ENCODE measurements around the gene FSTL4.

The FSTL4 gene

GRCh38 chr5:133610489-133611356, 1.6 kb downstream of the FSTL4 start:
- DNase-seq (ENCODE audit: low read depth in 2 of 2): no peak

GRCh38 chr5:133607451-133607850, 4.9 kb downstream of the FSTL4 start:
- DNase-seq (ENCODE audit: low read depth in 2 of 2): no peak

GRCh38 chr5:133606835-133607234, 5.5 kb downstream of the FSTL4 start:
- DNase-seq (ENCODE audit: low read depth in 2 of 2): no peak

GRCh38 chr5:133605323-133605722, 7.0 kb downstream of the FSTL4 start:
- DNase-seq (ENCODE audit: low read depth in 2 of 2): no peak

DNA sequence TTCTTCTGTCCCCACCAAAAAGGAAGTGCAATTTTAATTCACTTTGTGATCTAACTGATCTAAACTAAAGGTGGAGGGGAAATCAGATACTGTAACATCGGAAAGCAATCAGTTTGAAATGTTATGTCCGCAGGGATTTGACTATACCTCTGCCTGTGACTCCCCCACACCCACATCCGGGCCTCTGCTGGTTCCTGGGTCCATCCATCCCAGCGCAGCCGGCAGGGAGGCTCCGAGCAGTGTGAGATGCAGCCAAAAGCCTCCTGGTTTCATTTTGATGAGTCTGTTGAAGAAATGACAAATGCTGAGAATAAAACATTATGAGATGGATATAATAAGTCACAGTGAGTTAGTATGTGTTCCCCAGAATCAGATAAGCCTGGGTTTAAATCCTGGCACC, 8.6 kb downstream of the FSTL4 start:
- DNase-seq (ENCODE audit: low read depth in 2 of 2): no peak

DNA sequence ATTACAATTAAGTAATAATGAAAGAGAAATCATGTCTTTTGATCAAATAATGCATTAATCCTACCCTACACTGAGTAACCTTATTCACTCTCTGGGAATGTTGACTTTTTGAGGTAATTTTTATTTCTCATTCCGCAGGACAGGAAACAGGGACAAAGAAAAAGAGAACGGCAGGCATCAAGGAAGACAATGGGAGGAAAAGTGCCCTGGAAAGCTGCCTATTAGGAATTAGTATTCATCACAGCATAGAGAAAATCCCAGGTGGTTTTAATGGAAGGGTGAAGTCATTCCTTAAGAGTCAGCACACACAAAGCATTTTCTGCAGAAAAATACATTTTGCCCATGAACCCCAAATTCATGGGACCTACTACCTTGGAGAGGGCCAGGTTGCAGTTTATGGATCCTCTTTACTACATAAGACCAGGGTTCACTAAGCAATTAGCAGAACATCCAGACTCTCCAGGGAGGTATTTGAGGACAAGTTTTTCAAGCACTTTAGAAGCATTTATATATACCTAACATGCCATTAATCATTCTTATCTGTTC, 9.4 kb downstream of the FSTL4 start:
- DNase-seq (ENCODE audit: low read depth in 2 of 2): no peak

GRCh38 chr5:133599600-133599999, 12.7 kb downstream of the FSTL4 start:
- no peak for DNase-seq (ENCODE audit: low read depth in 2 of 2)

DNA sequence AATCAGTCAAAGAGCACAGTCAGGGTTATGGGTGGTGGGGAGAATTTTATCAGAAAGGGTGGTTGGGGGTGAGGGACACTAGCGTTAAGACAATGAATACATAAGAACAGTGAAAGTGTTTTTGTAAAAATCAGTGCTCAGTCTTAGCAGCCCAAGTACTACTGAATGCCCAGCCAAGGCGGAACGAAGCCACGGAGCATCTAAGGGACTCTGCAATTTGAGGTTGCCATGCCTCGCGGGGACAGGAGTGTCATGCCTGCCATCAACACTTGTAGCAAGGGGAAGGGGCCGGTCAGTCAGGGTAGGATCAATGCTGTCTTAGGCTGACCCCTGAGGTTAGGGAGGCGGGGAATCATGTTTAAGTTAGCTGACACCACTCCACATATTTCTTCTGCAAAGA, 13.3 kb downstream of the FSTL4 start:
- DNase-seq (ENCODE audit: low read depth in 2 of 2): no peak

DNA sequence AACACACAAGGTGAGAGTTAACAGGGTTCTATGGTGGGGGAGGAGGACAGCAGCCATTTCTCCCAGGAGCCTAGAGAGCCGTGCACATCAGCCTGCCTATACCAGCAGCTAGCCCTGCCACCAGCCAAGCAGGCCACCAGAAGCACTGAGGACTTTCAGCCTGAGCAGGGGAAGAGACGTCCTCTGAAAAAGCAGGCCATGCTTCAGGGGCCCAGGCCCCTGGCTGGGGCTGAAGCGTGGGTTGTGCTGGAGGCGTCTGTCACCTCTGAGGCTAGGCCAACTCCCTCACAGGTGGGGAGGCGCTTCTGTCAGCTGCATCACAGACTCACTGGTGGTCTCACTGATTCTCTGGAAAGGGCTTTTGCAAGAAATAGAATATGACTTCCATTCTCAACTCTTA, 16.3 kb downstream of the FSTL4 start:
- no peak for DNase-seq (ENCODE audit: low read depth in 2 of 2)

GRCh38 chr5:133595465-133595864, 16.9 kb downstream of the FSTL4 start:
- no peak for DNase-seq (ENCODE audit: low read depth in 2 of 2)

DNA sequence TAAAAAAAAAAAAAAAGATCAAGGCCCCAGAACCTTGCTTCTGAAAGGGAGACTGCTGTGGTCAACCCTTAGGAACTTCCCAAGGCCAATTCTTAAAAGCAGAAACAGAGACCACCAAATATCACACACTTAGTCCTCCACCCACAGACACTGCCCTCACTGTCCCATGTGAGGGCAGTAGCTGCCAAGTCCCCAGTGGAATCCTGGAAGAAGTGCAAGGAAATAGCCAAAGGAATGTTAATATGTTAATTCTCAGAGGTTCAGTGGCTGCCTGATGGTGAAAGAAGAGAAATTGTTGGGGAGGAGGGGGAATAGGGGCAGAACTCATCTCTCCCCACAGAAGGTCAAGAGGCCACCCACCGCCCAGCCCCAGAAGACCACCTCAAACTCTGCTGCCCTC, 23.1 kb downstream of the FSTL4 start:
- no peak for DNase-seq (ENCODE audit: low read depth in 2 of 2)

DNA sequence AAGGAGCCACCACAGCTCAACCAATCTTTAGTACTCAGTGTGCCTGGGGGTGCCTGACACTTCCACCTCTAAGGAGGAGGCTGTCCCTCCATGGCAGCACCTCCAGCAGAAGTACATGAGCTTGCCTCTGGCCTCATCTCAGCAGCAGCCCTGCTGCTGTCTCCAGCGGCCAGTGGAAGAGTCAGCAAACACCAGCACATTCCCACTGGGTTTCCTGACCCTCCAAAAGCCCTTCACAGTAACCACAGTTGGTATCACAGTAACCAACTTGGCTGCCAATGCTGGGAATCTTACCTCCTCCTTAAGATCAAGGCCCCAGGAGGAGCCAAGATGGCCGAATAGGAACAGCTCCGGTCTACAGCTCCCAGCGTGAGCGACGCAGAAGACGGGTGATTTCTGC, 29.4 kb downstream of the FSTL4 start:
- DNase-seq (ENCODE audit: low read depth in 2 of 2): no peak

DNA sequence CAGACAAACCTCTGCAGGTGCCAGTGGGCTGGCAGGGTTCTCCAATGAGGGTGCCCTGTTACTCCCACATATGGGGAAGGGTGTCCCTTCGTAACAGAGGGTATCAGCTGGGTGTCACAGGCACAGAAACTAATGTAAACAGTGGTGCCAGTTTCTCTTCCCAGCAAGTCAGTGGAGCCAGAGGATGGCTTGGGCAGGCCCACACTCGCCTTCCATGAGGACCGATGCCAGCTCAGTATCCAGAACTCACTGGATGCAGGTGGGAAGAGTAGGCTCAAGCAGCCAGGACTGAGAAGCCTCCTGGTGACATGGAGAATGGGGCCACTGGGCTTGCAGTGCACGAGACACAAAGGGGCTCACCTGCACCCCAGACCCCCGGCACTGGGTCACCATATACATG, 30.4 kb downstream of the FSTL4 start:
- DNase-seq (ENCODE audit: low read depth in 2 of 2): no peak

DNA sequence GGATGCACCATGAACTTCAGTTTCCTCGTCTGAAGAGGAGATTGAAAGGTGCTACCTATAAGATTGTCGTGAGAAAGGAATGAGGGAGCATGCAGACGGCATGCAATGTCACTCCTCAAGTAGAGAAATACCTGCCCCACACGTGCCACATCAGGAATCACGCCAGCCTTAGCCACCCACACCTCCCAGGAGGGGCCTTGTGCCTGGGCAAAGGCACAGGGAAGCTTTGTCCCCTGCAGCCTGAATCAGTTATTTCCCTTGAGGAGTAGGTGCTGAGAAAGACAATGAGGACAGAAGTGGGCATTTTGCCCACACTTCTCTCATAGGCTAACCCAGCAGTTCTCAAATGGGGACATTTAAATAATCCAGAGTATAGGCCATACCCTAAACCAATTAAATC, 31.0 kb downstream of the FSTL4 start:
- DNase-seq (ENCODE audit: low read depth in 2 of 2): no peak

DNA sequence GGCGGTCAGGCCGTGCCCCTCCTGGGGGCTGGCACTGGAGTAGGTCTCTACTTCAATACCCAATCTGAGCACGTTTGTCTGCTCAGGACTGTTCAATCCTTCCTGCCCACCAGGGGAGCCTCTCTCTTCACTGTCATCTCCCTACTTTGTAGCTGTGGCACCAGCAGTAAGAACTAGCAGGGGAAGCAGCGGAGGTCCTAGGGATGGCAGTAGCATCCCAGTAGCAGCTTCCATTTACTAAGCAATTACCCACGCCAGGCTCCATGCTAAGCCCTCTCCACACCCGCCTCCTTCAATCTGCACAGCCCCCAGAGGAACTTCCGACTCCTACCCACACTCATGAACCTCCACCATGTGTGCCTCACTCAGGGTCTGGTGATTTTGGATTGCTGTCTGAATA, 31.7 kb downstream of the FSTL4 start:
- no peak for DNase-seq (ENCODE audit: low read depth in 2 of 2)

- no peak for DNase-seq (ENCODE audit: low read depth in 2 of 2)
Observed at GRCh38 chr5:133579766-133580165, 32.6 kb downstream of the FSTL4 start.

- no peak for DNase-seq (ENCODE audit: low read depth in 2 of 2)
Observed at GRCh38 chr5:133569347-133569746, 43.0 kb downstream of the FSTL4 start.

DNA sequence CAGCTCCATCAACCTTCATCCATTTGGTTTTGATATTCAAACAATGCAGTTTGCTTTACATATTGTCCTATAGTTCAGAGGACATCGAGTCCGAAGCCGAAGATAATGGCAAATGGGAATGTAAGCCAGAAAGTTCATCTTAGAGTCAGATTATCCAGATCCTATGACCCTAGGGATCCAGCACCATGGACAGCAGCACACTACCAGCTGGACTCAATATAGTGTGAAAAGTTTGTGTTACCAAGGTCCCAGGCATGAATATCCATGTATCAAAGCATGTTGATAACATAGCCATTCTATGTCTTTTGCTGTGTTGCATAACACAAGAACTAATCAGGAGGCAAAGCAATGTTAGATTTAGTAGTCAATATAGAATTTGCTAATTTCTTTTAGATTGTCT, 46.3 kb downstream of the FSTL4 start:
- DNase-seq (ENCODE audit: low read depth in 2 of 2): no peak

- DNase-seq (ENCODE audit: low read depth in 2 of 2): no peak
Observed at GRCh38 chr5:133564921-133565565, 47.3 kb downstream of the FSTL4 start.

DNA sequence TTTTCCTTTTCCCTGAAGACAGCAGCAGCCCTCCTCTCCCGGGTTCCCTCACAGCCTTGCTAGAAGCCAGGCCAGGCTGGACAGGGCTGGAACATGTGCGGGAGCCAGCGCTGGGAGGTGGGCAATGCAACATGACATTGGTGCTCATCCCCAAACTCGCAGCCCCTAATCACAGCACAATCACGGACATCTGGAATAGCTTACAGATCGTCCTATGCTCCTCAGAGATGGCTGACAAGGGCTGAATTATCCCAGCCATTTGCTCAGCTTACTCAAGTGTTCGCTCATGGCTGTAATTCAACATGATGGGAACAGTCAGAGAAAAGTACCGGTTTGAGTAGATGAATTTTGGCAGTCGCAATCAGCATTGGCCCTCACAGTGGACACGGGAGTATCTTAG, 49.8 kb downstream of the FSTL4 start:
- DNase-seq (ENCODE audit: low read depth in 2 of 2): no peak

DNA sequence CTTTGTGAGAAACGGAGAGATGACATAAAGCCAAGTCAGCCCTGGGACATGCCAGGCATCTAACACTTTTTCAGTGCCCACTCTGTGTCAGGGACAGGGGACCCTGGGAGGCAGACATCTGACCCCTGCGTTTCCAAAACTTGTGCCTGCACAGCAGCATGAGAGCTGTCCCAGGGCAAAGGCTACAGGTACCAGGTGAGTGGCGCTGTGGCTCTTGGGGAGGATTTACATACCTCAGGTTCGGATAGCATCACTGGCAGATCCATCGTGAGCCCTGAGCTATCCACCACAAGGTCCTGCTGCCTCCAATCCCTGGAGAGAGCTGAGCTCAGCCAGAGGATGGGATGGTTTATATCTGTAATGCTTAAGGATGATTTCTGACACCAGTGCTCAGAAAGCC, 52.4 kb downstream of the FSTL4 start:
- DNase-seq (ENCODE audit: low read depth in 2 of 2): no peak

GRCh38 chr5:133556551-133556950, 55.8 kb downstream of the FSTL4 start:
- DNase-seq (ENCODE audit: low read depth in 2 of 2): no peak

DNA sequence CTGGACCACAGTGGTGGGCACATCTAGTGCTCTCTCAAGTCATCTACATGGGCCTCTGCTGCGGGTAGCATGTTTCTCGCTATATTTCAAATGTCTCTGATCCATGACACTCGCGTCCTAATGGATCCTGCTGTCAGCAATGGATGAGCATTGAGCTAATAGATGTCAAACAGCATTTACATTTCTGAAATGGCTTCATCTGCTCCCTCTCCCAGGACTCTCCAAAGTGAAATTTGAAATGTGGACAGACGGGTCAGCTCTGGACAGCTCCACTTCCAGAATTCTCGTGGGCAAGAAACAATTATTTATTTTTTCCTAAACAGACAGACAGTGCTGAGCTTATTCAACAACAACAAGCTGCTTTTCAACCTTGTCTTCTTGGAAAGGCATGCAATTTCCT, 58.1 kb downstream of the FSTL4 start:
- no peak for DNase-seq (ENCODE audit: low read depth in 2 of 2)
